ENCODE data around the gene ECI1.

GRCh38 chr16:2194166-2194834 lies 57.1 kb downstream of the ECI1 start:
- TF ChIP-seq, protein P1, sequence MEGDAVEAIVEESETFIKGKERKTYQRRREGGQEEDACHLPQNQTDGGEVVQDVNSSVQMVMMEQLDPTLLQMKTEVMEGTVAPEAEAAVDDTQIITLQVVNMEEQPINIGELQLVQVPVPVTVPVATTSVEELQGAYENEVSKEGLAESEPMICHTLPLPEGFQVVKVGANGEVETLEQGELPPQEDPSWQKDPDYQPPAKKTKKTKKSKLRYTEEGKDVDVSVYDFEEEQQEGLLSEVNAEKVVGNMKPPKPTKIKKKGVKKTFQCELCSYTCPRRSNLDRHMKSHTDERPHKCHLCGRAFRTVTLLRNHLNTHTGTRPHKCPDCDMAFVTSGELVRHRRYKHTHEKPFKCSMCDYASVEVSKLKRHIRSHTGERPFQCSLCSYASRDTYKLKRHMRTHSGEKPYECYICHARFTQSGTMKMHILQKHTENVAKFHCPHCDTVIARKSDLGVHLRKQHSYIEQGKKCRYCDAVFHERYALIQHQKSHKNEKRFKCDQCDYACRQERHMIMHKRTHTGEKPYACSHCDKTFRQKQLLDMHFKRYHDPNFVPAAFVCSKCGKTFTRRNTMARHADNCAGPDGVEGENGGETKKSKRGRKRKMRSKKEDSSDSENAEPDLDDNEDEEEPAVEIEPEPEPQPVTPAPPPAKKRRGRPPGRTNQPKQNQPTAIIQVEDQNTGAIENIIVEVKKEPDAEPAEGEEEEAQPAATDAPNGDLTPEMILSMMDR (conservative IDR thresholded peaks at IDR 0.05; ENCODE audit: low read depth in 2 of 2), result no peak
- no peak for TF ChIP-seq POLR2AphosphoS5 (IDR thresholded peaks at IDR 0.05; ENCODE audit: low read depth)
- TF ChIP-seq JUNB (IDR thresholded peaks at IDR 0.05; ENCODE audit: unreplicated experiment), result no peak
- TF ChIP-seq, protein P2, sequence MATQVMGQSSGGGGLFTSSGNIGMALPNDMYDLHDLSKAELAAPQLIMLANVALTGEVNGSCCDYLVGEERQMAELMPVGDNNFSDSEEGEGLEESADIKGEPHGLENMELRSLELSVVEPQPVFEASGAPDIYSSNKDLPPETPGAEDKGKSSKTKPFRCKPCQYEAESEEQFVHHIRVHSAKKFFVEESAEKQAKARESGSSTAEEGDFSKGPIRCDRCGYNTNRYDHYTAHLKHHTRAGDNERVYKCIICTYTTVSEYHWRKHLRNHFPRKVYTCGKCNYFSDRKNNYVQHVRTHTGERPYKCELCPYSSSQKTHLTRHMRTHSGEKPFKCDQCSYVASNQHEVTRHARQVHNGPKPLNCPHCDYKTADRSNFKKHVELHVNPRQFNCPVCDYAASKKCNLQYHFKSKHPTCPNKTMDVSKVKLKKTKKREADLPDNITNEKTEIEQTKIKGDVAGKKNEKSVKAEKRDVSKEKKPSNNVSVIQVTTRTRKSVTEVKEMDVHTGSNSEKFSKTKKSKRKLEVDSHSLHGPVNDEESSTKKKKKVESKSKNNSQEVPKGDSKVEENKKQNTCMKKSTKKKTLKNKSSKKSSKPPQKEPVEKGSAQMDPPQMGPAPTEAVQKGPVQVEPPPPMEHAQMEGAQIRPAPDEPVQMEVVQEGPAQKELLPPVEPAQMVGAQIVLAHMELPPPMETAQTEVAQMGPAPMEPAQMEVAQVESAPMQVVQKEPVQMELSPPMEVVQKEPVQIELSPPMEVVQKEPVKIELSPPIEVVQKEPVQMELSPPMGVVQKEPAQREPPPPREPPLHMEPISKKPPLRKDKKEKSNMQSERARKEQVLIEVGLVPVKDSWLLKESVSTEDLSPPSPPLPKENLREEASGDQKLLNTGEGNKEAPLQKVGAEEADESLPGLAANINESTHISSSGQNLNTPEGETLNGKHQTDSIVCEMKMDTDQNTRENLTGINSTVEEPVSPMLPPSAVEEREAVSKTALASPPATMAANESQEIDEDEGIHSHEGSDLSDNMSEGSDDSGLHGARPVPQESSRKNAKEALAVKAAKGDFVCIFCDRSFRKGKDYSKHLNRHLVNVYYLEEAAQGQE (IDR thresholded peaks at IDR 0.05; ENCODE audit: unreplicated experiment), result no peak
- TF ChIP-seq EZH2phosphoT487 (IDR thresholded peaks at IDR 0.05; ENCODE audit: unreplicated experiment), result no peak
- TF ChIP-seq CREB1 (CRISPR knock-in tag; IDR thresholded peaks at IDR 0.05; ENCODE audit: low read depth), result no peak
- TF ChIP-seq EZH2 (IDR thresholded peaks at IDR 0.05; ENCODE audit: low read depth, unreplicated experiment), result no peak
- TF ChIP-seq, protein P3, sequence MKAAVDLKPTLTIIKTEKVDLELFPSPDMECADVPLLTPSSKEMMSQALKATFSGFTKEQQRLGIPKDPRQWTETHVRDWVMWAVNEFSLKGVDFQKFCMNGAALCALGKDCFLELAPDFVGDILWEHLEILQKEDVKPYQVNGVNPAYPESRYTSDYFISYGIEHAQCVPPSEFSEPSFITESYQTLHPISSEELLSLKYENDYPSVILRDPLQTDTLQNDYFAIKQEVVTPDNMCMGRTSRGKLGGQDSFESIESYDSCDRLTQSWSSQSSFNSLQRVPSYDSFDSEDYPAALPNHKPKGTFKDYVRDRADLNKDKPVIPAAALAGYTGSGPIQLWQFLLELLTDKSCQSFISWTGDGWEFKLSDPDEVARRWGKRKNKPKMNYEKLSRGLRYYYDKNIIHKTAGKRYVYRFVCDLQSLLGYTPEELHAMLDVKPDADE (IDR thresholded peaks at IDR 0.05), result no peak
- TF ChIP-seq NANOG (IDR thresholded peaks at IDR 0.05; ENCODE audit: borderline replicate concordance), result no peak
- TF ChIP-seq STAT1 (IDR thresholded peaks at IDR 0.05; ENCODE audit: unreplicated experiment), result no peak
- TF ChIP-seq, protein P4, sequence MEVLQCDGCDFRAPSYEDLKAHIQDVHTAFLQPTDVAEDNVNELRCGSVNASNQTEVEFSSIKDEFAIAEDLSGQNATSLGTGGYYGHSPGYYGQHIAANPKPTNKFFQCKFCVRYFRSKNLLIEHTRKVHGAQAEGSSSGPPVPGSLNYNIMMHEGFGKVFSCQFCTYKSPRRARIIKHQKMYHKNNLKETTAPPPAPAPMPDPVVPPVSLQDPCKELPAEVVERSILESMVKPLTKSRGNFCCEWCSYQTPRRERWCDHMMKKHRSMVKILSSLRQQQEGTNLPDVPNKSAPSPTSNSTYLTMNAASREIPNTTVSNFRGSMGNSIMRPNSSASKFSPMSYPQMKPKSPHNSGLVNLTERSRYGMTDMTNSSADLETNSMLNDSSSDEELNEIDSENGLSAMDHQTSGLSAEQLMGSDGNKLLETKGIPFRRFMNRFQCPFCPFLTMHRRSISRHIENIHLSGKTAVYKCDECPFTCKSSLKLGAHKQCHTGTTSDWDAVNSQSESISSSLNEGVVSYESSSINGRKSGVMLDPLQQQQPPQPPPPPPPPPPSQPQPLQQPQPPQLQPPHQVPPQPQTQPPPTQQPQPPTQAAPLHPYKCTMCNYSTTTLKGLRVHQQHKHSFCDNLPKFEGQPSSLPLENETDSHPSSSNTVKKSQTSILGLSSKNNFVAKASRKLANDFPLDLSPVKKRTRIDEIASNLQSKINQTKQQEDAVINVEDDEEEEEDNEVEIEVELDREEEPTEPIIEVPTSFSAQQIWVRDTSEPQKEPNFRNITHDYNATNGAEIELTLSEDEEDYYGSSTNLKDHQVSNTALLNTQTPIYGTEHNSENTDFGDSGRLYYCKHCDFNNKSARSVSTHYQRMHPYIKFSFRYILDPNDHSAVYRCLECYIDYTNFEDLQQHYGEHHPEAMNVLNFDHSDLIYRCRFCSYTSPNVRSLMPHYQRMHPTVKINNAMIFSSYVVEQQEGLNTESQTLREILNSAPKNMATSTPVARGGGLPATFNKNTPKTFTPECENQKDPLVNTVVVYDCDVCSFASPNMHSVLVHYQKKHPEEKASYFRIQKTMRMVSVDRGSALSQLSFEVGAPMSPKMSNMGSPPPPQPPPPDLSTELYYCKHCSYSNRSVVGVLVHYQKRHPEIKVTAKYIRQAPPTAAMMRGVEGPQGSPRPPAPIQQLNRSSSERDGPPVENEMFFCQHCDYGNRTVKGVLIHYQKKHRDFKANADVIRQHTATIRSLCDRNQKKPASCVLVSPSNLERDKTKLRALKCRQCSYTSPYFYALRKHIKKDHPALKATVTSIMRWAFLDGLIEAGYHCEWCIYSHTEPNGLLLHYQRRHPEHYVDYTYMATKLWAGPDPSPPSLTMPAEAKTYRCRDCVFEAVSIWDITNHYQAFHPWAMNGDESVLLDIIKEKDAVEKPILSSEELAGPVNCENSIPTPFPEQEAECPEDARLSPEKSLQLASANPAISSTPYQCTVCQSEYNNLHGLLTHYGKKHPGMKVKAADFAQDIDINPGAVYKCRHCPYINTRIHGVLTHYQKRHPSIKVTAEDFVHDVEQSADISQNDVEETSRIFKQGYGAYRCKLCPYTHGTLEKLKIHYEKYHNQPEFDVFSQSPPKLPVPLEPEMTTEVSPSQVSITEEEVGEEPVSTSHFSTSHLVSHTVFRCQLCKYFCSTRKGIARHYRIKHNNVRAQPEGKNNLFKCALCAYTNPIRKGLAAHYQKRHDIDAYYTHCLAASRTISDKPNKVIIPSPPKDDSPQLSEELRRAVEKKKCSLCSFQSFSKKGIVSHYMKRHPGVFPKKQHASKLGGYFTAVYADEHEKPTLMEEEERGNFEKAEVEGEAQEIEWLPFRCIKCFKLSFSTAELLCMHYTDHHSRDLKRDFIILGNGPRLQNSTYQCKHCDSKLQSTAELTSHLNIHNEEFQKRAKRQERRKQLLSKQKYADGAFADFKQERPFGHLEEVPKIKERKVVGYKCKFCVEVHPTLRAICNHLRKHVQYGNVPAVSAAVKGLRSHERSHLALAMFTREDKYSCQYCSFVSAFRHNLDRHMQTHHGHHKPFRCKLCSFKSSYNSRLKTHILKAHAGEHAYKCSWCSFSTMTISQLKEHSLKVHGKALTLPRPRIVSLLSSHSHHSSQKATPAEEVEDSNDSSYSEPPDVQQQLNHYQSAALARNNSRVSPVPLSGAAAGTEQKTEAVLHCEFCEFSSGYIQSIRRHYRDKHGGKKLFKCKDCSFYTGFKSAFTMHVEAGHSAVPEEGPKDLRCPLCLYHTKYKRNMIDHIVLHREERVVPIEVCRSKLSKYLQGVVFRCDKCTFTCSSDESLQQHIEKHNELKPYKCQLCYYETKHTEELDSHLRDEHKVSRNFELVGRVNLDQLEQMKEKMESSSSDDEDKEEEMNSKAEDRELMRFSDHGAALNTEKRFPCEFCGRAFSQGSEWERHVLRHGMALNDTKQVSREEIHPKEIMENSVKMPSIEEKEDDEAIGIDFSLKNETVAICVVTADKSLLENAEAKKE (CRISPR knock-in tag; IDR thresholded peaks at IDR 0.05), result no peak
- TF ChIP-seq ZNF114 (CRISPR knock-in tag; IDR thresholded peaks at IDR 0.05), result no peak

Data from GM23338 (cell line).